ENCODE results near the gene RFX8.
"Not testable (repeated sequence)": the region's sequence is repeated elsewhere in the genome, so short reads cannot be mapped to it uniquely, and the experiment has no call there.

Gene RFX8

GRCh38 chr2:101446869-101447268 is 28.0 kb downstream of the RFX8 start:
- no peak overlapping the region for H3K27ac Mint-ChIP-seq
- H3K27me3 Mint-ChIP-seq (ENCODE audit: low read depth), result peaks cover 8% of the 10 kb centered on the region
- peaks cover 6% of the 10 kb centered on the region for H3K4me1 Mint-ChIP-seq
- TF ChIP-seq, protein P1, sequence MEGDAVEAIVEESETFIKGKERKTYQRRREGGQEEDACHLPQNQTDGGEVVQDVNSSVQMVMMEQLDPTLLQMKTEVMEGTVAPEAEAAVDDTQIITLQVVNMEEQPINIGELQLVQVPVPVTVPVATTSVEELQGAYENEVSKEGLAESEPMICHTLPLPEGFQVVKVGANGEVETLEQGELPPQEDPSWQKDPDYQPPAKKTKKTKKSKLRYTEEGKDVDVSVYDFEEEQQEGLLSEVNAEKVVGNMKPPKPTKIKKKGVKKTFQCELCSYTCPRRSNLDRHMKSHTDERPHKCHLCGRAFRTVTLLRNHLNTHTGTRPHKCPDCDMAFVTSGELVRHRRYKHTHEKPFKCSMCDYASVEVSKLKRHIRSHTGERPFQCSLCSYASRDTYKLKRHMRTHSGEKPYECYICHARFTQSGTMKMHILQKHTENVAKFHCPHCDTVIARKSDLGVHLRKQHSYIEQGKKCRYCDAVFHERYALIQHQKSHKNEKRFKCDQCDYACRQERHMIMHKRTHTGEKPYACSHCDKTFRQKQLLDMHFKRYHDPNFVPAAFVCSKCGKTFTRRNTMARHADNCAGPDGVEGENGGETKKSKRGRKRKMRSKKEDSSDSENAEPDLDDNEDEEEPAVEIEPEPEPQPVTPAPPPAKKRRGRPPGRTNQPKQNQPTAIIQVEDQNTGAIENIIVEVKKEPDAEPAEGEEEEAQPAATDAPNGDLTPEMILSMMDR (IDR thresholded peaks at IDR 0.05; ENCODE audit: unreplicated experiment in 3 of 3), result no peak
- peaks cover 7% of the 10 kb centered on the region for H3K9me3 Mint-ChIP-seq
- H3K4me3 Mint-ChIP-seq, result no peak overlapping the region
- H3K36me3 Mint-ChIP-seq (ENCODE audit: low read depth), result no peaks in the 10 kb centered on the region

- H3K36me3 Mint-ChIP-seq (ENCODE audit: low read depth), result no peaks in the 10 kb centered on the region
- no peaks in the 10 kb centered on the region for H3K27me3 Mint-ChIP-seq (ENCODE audit: low read depth)
- H3K4me3 Mint-ChIP-seq, result no peak overlapping the region
- peaks cover 28% of the 10 kb centered on the region for H3K4me1 Mint-ChIP-seq
- TF ChIP-seq, protein P1 (IDR thresholded peaks at IDR 0.05; ENCODE audit: unreplicated experiment in 3 of 3), result no peak
- no peak overlapping the region for H3K27ac Mint-ChIP-seq
- peaks cover 7% of the 10 kb centered on the region for H3K9me3 Mint-ChIP-seq
Measured at GRCh38 chr2:101442667-101443061, 32.2 kb downstream of the RFX8 start.

DNA sequence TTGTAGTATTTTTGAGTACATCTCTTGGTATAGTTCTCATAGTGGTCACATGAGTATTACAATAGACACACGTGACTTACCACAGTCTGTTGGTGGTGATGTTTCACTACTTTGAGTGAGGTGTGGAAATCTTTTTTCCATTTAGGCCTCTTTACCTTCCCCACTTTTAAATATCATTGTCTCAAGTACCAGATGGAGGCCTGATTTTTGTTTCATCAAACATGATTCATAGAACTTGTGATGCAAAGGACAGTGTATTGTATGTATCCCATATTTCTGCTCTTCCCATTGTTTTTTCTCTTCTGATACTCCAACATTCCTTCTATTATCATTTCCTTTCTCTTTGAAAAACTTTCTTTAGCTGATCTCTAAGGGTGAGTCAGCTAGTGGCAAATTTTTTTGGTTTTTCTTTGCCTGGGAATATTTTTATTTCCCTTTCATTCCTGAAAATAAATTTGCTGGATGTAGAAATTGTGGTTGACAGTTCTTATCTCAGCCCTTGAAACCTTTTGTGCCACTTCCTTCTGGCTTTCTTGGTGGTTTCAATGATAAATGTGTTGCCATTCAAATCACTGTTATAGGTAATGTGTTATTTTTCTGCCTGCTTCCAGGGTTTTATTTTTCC is 32.8 kb downstream of the RFX8 start:
- Mint-ChIP-seq H3K27ac (peak overlapping the region in 2 of 3 experiments; percentile 12 to 48), H3K36me3 (ENCODE audit: low read depth) (no peaks in the 10 kb centered on the region), H3K4me1 (peaks cover 28% of the 10 kb centered on the region), H3K4me3 (no peak overlapping the region), H3K9me3 (peaks cover 7% of the 10 kb centered on the region), H3K27me3 (ENCODE audit: low read depth) (no peaks in the 10 kb centered on the region)
- TF ChIP-seq, protein P1 (IDR thresholded peaks at IDR 0.05; ENCODE audit: unreplicated experiment in 3 of 3), result no peak

- peak overlapping the region in 1 of 3 experiments; percentile 30 for H3K4me3 Mint-ChIP-seq
- H3K27me3 Mint-ChIP-seq (ENCODE audit: low read depth), result peaks cover 6% of the 10 kb centered on the region
- H3K9me3 Mint-ChIP-seq, result peaks cover 6% of the 10 kb centered on the region
- TF ChIP-seq, protein P1 (IDR thresholded peaks at IDR 0.05; ENCODE audit: unreplicated experiment in 3 of 3), result no peak
- H3K36me3 Mint-ChIP-seq (ENCODE audit: low read depth), result no peaks in the 10 kb centered on the region
- peak overlapping the region; percentile 65 to 87 (median 80) for H3K27ac Mint-ChIP-seq
- peaks cover 43% of the 10 kb centered on the region for H3K4me1 Mint-ChIP-seq
Measured at GRCh38 chr2:101440127-101440738, 34.7 kb downstream of the RFX8 start.

GRCh38 chr2:101439716-101440115 is 35.2 kb downstream of the RFX8 start:
- TF ChIP-seq, protein P1 (IDR thresholded peaks at IDR 0.05; ENCODE audit: unreplicated experiment in 3 of 3), result no peak
- peaks cover 3% of the 10 kb centered on the region for H3K9me3 Mint-ChIP-seq
- no peak overlapping the region for H3K4me3 Mint-ChIP-seq
- H3K4me1 Mint-ChIP-seq, result peaks cover 47% of the 10 kb centered on the region
- no peaks in the 10 kb centered on the region for H3K36me3 Mint-ChIP-seq (ENCODE audit: low read depth)
- H3K27ac Mint-ChIP-seq, result peak overlapping the region; percentile 65 to 87 (median 80)
- peaks cover 6% of the 10 kb centered on the region for H3K27me3 Mint-ChIP-seq (ENCODE audit: low read depth)

GRCh38 chr2:101438555-101438954 is 36.4 kb downstream of the RFX8 start:
- H3K27ac Mint-ChIP-seq; H3K36me3 Mint-ChIP-seq (ENCODE audit: low read depth); H3K4me3 Mint-ChIP-seq; H3K27me3 Mint-ChIP-seq (ENCODE audit: low read depth); H3K9me3 Mint-ChIP-seq: not testable (repeated sequence)
- peaks cover 55% of the 10 kb centered on the region for H3K4me1 Mint-ChIP-seq

All from nephron (organoid).